ENCODE measurements around the gene SYT13. TPM values are rescaled to one million over a fixed set of nuclear protein-coding genes. Genes with fewer than 3 reads are reported as not detected.

Gene SYT13
- total and polyA plus RNA-seq, 2 of the 4 experiments (the other 2 are of a cell fraction): not detected

DNA sequence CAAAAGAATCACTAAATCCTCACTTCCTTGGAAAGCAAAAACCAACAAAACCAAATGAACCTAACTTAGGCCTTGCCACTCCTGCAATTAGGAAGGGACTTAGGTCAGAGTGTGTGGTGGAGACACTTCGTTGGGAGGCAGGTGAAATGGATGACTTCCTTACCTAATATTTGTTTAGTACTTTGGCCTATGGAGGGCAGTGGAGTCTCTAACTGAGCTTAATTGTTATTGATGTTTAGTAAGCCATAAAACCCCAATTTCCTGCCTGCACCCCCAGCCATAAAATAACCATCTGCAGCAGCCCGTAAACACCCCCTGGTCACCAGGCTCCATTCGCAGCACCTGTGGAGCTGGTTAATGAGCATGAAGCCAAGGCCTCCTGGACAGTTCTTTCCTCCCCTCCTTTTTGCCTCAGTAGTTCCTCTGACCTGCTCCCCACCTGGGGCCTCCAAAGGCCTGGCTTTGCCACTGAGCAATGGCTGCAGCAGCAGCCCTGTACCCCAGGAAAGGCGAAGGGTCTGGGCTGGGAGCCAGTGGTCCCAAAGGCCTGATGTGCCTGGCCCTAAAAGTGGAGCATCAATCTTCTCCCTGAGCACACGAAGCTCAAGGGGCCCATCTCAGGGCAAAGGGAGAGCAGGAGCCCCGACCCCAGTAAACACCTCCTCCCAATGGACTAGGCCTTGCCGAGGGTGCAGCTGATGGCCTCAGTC lies 15.6 kb upstream of the SYT13 start:
- Histone ChIP-seq H3K9me1 (ENCODE audit: insufficient read depth, low read length) (no peaks in the 10 kb centered on the region), H4K5ac (ENCODE audit: low read depth, low read length) (no peak overlapping the region), H3K27ac (ENCODE audit: insufficient read depth, low read length) (no peak overlapping the region), H3K27me3 (ENCODE audit: control insufficient read depth, insufficient read depth, low read length) (peaks cover 25% of the 10 kb centered on the region), H4K20me1 (ENCODE audit: insufficient read depth, low read length) (no peaks in the 10 kb centered on the region), H3K56ac (ENCODE audit: extremely low read depth, insufficient read depth, low read length) (no peak overlapping the region), H3K18ac (ENCODE audit: low read depth, low read length) (no peak overlapping the region), H4K8ac (ENCODE audit: low read depth in 2 of 2, low read length in 2 of 2) (no peak overlapping the region), H2AFZ (replicated peaks; ENCODE audit: low read length, poor library complexity) (no peak overlapping the region), H2BK5ac (ENCODE audit: low read depth, low read length, poor library complexity, severe bottlenecking) (no peak overlapping the region), H3K4ac (ENCODE audit: low read depth, low read length) (no peak overlapping the region), H3K4me2 (ENCODE audit: low read depth, low read length) (no peak overlapping the region), H3K9me3 (ENCODE audit: control insufficient read depth, insufficient read depth, low read length) (no peaks in the 10 kb centered on the region), H3K79me1 (ENCODE audit: low read depth in 1 of 2, low read length in 2 of 2) (no peaks in the 10 kb centered on the region), H2BK15ac (ENCODE audit: low read depth, low read length) (no peak overlapping the region), H3K4me3 (ENCODE audit: insufficient read depth, low read depth, low read length) (no peak overlapping the region), H3K9ac (ENCODE audit: low read depth, low read length) (no peak overlapping the region), H3K36me3 (ENCODE audit: control insufficient read depth, insufficient read depth, low read length) (no peaks in the 10 kb centered on the region), H3K23ac (ENCODE audit: low read depth, low read length) (no peak overlapping the region), H2BK20ac (ENCODE audit: low read depth, low read length) (no peak overlapping the region), H2BK120ac (ENCODE audit: low read depth, low read length) (no peak overlapping the region), H2AK9ac (replicated peaks; ENCODE audit: low read depth, low read length, poor library complexity) (no peak overlapping the region), H3K14ac (replicated peaks; ENCODE audit: low read depth, low read length) (no peak overlapping the region), H2AK5ac (ENCODE audit: low read depth, low read length) (no peak overlapping the region), H3K4me1 (ENCODE audit: control insufficient read depth, insufficient read depth, low read length) (no peaks in the 10 kb centered on the region), H4K91ac (ENCODE audit: insufficient read depth, low read depth, low read length) (no peak overlapping the region)
- no peak for TF ChIP-seq CEBPB (IDR thresholded peaks at IDR 0.05; ENCODE audit: low read depth, low read length)
- no peak for TF ChIP-seq RAD21 (IDR thresholded peaks at IDR 0.05; ENCODE audit: low read length)
- no peak for TF ChIP-seq MXI1 (IDR thresholded peaks at IDR 0.05; ENCODE audit: borderline replicate concordance, low read depth, low read length)
- TF ChIP-seq FOS (IDR thresholded peaks at IDR 0.05; ENCODE audit: low read depth, low read length): no peak
- TF ChIP-seq, protein P1, sequence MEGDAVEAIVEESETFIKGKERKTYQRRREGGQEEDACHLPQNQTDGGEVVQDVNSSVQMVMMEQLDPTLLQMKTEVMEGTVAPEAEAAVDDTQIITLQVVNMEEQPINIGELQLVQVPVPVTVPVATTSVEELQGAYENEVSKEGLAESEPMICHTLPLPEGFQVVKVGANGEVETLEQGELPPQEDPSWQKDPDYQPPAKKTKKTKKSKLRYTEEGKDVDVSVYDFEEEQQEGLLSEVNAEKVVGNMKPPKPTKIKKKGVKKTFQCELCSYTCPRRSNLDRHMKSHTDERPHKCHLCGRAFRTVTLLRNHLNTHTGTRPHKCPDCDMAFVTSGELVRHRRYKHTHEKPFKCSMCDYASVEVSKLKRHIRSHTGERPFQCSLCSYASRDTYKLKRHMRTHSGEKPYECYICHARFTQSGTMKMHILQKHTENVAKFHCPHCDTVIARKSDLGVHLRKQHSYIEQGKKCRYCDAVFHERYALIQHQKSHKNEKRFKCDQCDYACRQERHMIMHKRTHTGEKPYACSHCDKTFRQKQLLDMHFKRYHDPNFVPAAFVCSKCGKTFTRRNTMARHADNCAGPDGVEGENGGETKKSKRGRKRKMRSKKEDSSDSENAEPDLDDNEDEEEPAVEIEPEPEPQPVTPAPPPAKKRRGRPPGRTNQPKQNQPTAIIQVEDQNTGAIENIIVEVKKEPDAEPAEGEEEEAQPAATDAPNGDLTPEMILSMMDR (conservative IDR thresholded peaks at IDR 0.05; ENCODE audit: low read depth, low read length): no peak
- no peak for TF ChIP-seq NFE2L2 (IDR thresholded peaks at IDR 0.05; ENCODE audit: low read depth, low read length)
- no peak for TF ChIP-seq RFX5 (IDR thresholded peaks at IDR 0.05; ENCODE audit: low read depth, low read length)
- ATAC-seq (ENCODE audit: low read depth) (no peak), DNase-seq (no peak)
- CTCF ChIA-PET: no interaction called here
- in situ Hi-C loops (cut with MboI; ENCODE audit: low sequenced_read_pairs) (no loop called here), intact Hi-C loops (cut with micrococcal nuclease) (no loop called here), dilution Hi-C loops (cut with HindIII; ENCODE audit: low sequenced_read_pairs, unreplicated experiment) (no loop called here)
- POLR2A ChIA-PET (ENCODE audit: unreplicated experiment): no interaction called here
- BruUV-seq (replicated peaks): no TSS peak
- WGBS, 2 experiments (ENCODE audit: extremely low coverage in 2 of 2, insufficient read length in 1 of 2): 62% methylated on average over 3 of the region's 7 CpGs; no CpG with 5 or more reads in 1 of the 2 experiments
